Fibroblast of lung (primary cell): ENCODE results near the gene MBD1.

ENCODE experiments used
- CTCF ChIP-seq, 2 donors: IDR thresholded peaks in 1 of 2; conservative IDR thresholded peaks in 1 of 2; 1 replicate in 1 of 2; 2 replicates in 1 of 2; pipeline ENCODE4 v1.5.1; 2011 to 2012; ENCODE audit warnings: low read length in 2 of 2, control low read depth in 1 of 2, inconsistent platforms in 1 of 2, low read depth in 1 of 2, mild to moderate bottlenecking in 1 of 2
- EZH2 ChIP-seq: IDR thresholded peaks from 2 replicates; pipeline ENCODE4 v1.5.1; 2012; ENCODE audit warnings: low read length, control low read depth, mild to moderate bottlenecking; ENCODE audit errors: missing control alignments

DNA sequence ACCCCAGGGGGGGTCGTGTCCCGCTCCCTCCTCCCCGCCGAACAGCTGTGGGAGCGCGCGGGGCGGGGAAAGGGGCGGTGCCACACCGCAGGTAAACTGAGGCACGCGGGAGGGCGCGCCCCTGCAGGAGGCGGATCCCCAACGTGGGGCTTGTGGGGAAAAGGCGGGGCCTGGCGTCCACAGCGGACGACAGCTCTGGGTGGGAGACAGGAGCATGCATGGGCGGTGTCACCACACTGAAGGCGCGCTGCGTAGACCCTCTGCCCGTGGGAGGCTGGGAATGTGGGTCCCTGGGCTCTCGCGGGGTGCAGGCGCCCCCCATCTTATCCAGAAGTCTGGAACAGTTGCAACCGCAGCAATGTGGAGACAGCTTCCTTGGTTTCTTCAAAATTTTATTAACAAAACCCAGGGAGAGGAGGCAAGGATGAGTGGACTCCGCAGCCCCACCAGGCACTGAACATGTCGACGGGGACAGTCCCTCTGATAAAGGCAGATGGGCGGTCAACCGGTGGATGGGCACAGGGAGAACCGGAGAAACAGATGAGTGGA is 723 bp upstream of the MBD1 start:
- TF ChIP-seq CTCF (conservative IDR thresholded peaks at IDR 0.05 in 1 of 2, IDR thresholded peaks at IDR 0.05 in 1 of 2; ENCODE audit: low read depth in 1 of 2, low read length in 2 of 2) = no peak
- TF ChIP-seq EZH2 = no peak
